NCI-H1417 treated with DMSO at 0.1 percent for 48 hours (cell line): Measurements from ENCODE around the gene NGRN.

Experiments
- DNase-seq: peaks from one replicate; lab custom pipeline; 2025; lab: John Stamatoyannopoulos, UW

The NGRN gene

DNA sequence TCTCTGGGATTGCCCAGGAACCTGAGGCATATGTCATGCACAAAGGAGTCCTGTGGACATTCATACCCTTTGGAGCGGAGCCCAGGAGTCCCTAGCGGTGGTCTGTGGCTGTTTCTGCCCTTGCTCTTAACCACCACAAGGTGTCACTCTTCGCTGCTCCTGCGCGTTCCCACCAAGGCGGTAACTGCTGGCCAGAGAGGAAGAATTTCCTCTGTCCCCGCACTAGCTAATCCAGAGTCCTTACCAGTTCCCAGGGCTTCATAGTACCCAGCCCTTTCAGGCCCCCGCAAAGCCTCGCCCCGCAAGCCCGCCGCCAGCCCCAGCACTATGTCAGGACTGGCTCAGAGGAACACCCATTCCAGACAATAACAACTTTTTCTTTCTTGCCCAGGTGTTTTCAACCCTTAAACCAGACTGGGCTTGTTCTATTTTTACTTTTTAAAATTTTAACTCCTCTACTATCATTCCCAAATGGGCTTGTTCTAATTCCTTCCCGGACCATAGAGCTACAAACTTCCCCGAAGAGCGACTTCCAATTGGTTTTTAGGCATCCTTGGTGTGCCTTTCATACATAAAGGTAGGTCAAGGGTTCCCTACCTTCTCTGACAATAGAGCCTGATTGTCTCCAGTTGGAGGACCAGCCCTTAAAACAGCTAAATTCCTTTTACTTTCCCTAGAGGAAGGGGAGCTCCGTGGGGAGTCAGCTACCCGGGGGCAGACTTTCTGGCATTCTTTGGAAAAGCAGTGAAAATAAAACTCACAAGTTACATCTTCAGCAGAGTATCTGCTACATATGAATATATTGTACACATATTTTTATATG, 54.8 kb downstream of the NGRN start:
- peak; percentile 71 for DNase-seq

DNA sequence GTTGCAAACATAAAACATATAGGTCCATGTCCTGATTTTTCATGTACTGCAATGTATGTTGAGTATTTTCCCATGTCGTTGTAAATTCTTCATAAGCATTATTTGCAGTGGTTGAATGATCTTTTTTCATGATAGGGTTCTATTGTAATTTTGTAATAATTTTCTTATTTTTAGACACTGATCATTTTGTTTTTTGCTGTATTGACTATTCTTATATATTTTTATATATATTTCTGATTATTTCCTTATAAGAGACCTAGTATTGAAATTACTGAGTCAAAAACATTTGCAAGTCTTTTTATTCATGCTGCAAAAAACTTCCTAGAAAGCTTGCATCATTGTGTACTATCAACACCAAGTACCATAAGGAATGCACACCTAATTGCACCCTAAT, 55.4 kb downstream of the NGRN start:
- DNase-seq: no peak
